HG02840 (cell line): ENCODE measurements around the gene NFASC.

Source experiments
- ATAC-seq: cut with Tn5 transposase; IDR thresholded peaks from one replicate; pipeline ENCODE4 v1.9.1; 2021; ENCODE audit warnings: mild to moderate bottlenecking, moderate library complexity, moderate number of reproducible peaks; ENCODE audit not compliant: unreplicated experiment, low FRiP score

NFASC gene

GRCh38 chr1:204976646-204977045, 106.0 kb downstream of the NFASC start:
- ATAC-seq: no peak

- no peak for ATAC-seq
Observed at GRCh38 chr1:204977318-204977717, 106.7 kb downstream of the NFASC start.

GRCh38 chr1:204978782-204979181, 108.1 kb downstream of the NFASC start:
- no peak for ATAC-seq

DNA sequence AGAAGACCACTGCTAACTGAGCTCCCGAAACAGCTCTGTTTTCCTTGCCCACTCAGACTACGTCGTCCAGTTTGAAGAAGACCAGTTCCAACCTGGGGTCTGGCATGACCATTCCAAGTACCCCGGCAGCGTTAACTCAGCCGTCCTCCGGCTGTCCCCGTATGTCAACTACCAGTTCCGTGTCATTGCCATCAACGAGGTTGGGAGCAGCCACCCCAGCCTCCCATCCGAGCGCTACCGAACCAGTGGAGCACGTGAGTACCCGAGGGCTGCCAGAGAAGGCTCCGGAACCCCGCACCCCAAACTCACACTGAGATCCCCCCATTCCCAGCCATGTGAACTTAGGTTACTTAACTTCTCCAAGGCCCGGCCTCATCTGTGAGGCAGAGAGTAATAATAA, 108.6 kb downstream of the NFASC start:
- ATAC-seq: no peak

GRCh38 chr1:204979891-204980649, 109.4 kb downstream of the NFASC start:
- ATAC-seq: no peak

DNA sequence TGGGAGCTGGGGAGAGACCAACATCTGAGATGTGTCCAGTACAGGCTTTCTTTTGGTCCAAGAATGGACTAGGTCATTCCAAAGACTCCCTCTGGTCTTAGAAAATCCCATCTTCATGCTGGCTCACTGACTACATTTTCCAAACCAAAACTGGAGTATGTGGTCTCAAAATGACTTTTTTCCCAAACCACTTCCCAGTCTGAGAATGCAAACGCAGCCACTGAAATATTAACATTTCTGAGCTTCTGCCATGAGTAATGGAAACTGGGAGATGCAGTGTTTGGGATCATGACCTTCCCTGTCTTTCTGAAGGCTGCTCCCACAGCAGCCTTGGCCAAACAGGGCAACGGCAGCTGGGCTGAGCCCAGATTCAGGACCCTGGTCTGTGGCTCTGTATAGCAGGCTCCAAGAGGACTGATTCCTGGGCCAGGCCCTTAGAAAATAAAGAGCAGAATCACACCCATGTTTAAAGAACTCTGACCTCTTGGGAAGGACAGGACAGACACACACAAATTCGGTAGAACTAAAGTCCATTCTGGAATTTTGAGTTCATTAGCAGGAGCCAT, 110.3 kb downstream of the NFASC start:
- ATAC-seq: no peak

DNA sequence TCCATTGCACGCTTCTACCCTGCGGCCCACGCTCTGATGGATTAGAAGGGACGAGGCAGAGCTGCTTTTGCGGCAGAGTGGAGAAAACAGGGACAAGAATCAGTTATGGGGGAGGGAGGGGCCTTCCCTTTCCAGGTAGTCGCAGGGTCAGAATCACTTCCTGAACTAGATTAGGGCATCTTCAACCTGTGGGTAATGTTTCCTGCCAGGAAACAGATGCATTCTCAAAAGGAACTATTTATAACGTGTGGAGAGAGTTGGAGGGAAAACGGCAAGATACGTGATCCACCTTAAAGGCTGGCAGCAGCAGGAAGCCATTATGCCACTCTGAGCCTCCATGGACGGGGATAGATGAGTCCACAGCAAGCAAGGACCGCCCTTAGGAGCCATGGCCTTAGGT, 112.5 kb downstream of the NFASC start:
- no peak for ATAC-seq

GRCh38 chr1:204983881-204984280, 113.2 kb downstream of the NFASC start:
- ATAC-seq: no peak

DNA sequence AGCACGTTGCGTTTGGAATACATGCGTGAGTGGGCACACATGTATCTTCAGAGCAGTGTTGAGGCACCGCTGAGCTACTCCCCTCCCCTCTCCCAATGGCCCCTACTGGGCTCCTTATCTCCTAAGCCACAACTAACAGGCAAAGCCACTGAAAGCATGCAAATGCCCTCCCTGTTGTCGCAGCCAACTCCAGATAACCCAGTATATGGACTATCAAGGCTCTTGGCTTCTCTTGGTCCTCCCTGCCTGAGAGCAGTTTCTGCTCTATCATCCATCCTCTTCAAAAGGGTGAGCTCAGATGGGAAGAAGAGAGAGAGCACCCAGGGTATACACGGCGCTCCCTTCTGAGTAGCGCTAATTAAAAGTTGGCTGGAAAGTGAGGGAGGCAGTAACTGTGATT, 113.8 kb downstream of the NFASC start:
- ATAC-seq: no peak

- ATAC-seq: no peak
Observed at GRCh38 chr1:204986181-204986580, 115.5 kb downstream of the NFASC start.

GRCh38 chr1:204987689-204988088, 117.0 kb downstream of the NFASC start:
- no peak for ATAC-seq

DNA sequence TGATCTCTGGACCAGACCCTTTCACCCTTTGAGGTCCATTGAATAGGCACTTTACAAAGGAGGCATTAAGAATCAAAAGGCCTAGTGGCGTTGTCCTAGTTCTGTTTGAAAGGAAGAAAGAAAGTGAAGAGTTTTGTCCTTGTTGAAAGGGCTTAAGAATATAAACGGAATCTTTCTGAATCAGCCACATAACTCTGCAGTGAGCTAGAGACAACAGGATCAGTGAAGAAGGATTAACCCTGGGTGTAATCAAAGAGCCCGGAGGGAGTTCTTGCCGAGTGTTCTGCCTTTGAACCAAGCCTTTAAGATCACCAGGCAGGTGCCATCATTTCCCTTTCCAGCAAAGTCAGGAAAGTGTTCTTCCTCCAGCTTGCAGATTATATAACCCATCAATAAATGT, 117.5 kb downstream of the NFASC start:
- no peak for ATAC-seq

DNA sequence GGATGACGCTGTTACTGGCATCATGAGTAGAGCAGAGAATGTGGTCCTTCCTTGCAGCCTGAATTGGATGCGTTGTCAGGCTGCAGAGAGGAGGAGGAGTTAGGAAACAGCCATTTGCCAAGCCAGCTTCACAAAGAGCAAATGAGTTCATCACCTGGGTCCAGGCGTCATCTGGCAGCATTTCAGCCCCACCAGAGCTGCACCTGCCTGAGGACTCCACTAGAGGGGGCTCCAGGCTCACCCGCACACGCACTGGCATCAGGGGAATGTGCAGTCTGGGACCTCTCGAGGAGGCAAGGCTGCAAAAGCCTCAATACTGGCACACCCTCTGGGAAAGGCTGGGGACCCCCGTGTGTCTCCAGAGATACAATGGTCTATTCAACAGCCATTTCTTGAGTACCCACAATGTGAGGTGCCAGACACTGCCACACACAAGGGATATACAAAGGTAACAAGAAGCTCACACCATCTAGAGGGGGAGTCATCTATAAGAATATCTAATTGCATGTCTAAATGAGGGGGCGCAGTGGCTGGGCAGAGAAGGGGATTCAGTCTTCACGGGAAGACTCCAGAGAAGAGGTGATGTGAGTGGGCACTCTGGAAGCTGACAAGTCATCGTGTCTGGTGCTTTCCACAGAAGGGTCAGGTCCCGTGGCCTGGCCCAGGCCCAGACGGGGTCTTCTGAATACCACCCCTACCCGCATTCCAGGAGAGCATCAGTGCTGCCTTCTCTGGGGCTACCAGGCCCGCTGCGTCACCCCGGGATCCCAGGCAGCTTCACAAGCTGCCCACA, 118.8 kb downstream of the NFASC start:
- no peak for ATAC-seq

DNA sequence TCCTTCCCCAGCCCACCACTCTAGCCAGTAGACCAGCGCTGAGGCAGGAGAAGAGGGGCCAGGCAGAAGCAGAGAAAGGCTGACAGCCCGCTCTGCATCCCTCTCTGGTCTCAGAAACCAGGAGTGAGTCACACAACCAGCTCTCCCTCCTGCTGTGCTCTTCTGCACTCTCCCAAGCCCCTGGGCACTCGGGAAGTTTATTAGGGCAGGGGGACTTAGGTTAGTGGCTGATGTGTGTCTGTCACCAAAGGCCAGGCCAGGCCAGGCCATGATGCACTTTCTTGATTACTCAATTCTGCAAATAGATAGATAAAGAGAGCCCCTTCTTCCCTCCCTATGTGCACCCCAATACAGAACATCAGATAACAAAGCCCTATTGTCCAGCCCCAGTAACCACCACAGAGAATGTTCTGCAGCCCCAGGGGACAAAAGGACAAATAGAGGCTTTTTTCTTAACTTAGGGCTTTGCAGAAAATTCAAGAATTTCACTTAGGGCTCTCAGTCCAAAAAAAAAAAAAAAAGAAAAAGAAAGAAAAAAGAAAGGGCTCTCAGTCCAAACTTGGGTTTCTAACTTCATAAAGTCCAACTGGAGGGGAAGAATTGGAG, 119.5 kb downstream of the NFASC start:
- ATAC-seq: no peak

DNA sequence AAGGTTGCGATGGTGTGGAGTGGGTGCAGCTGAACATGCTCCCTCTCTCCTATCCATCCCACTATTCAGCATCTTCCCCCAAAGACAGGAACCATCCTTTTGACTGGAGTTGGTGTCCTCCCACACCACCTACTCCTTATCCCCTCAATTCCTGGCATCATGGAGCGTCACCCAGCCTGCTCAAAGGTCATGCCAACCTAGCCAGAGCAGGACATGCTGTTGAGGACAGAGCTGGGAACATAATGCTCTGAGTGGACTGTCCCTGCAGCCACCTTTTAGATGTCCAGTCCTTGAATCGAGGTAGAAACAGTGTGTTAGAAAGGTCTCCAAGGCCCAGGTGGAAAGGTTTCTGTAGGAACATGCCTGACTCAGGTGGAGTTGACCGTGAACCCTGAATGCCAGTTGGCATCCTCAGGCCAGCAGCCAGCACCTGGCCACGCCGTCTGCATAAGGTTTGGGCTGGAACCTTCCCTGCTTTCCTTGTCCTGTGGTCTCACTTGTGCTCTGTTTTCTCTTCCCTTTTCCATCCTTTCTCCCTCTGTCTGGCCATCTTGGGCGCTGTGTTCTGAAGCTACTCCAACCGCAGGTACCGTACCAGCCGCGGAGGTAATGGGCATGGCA, 120.2 kb downstream of the NFASC start:
- ATAC-seq: no peak

DNA sequence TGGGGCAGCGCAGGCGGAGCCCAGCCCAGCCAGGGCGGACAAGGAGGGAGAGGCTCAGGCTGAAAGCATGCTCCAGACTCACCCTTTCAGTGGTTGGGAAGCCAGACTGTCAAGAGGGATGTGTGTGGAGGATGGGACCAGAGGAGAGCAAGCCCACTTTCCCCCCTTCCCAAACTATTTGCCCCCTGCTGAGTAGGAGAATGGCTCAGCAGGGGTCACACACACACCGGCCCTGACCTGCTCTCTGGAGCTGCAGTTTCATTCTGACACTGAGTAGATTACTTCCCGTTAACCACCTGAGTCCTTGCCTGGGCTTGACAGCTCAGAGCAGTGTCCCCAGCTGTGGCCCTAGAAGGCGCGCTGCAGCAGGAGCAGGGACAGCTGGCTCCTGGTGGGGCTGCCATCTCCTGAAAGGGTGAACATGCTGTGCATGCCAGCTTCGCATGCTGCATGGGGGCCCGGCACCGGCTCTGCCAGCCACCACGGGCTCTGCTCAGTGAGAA, 120.7 kb downstream of the NFASC start:
- ATAC-seq: no peak

DNA sequence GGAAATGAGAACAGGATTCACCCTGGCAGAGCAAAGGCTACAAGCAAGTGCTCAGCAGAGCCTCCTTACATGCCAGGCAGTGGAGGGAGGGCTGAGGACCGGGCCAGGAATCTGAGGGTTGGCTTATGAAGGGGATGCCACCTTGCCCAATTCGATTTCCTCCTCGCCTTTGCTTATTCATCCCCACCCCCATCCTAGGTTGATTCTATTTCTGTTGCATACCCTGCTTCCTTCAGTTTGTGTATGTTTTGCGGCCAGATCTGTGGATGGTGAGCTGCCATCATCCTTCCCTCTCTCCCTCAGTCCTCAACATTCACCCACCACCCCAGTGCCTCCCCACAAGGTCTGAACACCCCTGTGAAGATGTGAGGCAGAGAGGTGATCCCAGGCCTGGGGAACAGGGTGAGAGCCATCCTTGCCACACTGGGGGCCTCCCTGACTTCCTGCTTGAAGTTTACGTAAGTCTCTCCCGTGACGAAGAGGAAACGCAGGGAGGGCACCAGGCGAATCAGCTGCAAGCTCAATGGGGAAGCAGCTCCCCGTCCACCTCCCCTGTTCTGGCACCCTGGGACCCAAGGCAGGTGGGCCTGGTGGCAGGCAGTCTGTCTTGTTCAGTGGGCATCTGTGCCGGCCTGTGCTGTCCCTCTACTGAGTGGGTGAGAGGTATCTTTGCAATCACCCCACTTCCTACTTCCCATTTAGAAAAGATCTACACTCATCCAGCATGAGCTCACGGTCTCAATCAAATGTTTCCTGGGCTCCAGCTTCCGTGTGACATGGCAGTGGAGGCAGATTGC, 121.7 kb downstream of the NFASC start:
- ATAC-seq: no peak

- no peak for ATAC-seq
Observed at GRCh38 chr1:204992998-204993314, 122.3 kb downstream of the NFASC start.

DNA sequence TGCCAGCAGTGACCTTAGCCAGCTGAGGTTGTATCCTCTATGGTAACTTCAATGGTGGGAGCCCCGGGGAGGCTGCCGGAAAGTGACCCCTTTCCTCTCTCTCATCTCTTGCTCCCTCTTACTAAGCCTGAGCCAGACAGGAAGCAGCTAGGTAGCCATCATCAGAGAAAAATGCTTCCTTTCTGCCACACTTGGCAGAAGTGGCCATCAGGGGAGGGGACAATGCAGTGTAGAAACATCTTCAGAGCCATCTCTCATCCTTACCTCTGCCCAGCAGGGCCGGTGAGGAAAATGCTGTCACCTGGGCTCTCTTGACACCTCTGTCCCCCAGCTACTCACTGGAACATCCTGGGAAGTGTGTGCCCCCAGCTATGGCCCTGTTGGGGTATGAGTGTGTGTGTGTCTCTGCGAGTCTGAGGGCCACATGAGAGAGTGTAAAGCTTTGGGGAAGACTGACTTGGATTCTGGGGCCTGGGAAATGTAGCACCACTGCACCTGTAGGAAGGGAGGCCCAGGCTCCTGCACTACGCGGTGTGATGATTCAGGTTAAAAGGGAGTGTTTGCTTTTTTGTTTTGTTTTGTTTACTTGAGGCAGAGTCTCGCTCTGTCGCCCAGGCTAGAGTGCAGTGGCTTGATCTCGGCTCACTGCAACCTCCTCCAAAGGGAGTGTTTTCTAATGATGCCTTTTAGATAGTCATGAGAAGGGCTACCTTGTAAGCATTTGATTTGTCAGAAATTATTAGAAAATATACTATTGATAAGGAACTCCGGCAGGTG, 123.6 kb downstream of the NFASC start:
- no peak for ATAC-seq
